NK-92 treated with Interleukin-12 subunit alpha and Interleukin-12 subunit beta, amount 100 ng/mL, for 24 hours (cell line): Measurements from ENCODE around the gene LSM5.

Experiments
- DNase-seq: peaks from one replicate; lab custom pipeline; 2025; lab: John Stamatoyannopoulos, UW

LSM5 gene

GRCh38 chr7:32490127-32490796, at the start of gene LSM5:
TSS of gene LSM5 (minus strand) at chr7:32490380. CDS start at chr7:32490365, 15 bp downstream.
- DNase-seq = peak; percentile 74

DNA sequence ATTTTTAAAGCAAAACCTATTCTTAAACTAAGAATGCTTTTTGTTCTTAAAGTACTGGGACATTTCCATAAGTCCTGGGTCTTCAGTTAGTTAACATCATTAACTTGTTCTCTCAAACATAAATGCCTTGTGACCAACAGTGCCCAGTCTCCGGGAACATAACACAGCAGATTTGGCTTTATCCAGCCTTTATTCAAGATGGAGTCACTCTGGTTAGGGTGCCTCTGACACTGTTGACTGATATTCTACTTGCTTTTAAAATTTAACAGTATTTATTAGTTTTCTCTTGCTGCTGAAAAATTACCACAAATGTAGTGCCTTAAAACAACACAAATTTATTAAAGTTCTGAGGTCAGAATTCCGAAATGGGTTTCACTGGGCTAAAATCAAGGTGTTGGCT, 49.2 kb upstream of the LSM5 start:
- no peak for DNase-seq

- no peak for DNase-seq
Observed at GRCh38 chr7:32537760-32538159, 47.6 kb upstream of the LSM5 start.

DNA sequence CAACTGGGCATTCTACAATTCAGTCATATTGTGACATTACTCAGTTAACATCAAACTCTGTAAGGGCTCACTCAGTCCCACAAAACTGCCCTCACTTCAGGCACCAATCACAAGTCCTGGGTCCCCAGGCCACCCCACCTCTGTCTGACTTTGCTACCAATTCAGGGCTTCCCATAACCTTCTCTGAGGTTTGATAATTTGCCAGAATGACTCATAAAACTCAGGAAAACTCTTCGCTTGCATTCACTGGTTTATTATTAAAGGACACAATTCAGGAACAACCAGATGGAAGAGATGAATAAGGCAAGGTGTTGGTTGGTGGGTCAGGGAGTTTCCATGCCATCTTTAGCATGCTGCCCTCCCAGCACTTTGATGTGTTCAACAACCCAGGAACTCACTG, 46.4 kb upstream of the LSM5 start:
- DNase-seq = no peak

DNA sequence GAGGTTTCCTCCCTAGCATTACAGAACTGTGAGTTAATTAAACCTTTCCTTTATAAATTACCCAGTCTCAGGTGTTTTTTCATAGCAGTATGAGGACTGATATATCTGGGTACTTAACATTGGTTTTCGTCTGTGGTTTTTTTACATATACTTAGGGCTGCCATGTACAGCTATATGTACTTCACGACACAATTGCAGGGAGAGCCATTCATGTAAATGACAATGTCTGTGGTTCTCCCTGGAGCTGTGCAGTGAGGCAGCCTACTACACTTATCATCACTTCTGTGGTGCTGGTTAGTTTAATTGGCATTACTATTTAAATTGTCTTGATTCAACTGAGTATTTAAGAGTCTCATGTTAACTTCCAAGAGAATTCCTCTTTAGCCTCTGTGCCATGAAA, 45.8 kb upstream of the LSM5 start:
- no peak for DNase-seq

- DNase-seq = no peak
Observed at GRCh38 chr7:32535162-32535702, 45.1 kb upstream of the LSM5 start.

DNA sequence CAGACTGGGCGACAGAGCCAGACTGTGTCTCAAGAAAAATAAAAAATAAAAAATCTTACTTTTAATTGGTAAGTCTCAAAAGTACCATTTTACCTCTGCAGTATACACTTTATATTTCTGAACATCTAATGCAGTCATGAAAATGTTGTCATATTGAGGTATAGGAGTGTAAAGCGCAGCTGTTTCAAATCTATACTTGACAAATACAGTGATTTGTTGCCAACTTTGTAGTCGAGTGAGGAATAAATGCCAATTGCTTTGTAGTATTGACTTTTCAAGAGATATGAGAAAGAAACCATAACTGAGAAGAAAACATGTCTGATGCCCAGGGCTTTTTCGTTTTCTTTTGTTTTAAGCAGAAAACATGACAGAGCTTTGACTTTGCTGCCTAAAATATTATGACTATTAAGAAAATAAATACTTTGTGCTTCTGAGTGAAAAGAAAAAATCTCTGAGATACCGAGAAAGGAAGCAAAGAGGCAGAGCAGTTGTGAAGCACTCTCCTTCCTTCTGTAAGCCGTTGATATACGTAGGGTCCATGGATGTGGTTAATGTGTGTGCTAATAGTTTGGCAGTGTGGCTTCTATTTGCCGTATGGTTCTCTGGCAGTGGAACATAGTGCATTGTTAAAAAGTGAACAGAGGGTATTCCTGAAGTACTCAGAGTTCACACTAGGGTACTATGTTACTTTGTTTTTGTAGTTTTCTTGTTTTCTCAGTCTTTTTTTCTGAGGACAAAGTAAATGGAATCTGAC, 43.3 kb upstream of the LSM5 start:
- no peak for DNase-seq

GRCh38 chr7:32532716-32533115, 42.5 kb upstream of the LSM5 start:
- DNase-seq = no peak

DNA sequence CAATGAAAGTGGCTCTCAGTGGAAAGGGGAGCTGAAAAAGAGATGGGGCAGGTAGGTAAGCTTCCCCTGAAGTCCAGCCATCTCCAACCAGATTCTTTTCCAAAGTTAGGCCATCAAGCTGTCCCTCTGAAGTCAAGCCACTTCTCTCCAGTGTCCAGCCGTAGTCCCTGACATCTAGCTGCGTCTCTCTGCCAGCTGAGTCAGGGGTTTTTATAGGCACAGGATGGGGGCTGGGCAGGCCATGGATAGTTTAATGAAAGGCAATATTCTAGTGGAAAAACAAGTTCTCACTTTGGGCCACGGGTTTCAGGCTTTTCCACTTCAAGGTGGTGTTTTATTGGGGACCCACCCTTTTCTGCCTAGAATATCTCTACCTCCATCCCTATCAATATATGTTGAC, 41.9 kb upstream of the LSM5 start:
- no peak for DNase-seq

DNA sequence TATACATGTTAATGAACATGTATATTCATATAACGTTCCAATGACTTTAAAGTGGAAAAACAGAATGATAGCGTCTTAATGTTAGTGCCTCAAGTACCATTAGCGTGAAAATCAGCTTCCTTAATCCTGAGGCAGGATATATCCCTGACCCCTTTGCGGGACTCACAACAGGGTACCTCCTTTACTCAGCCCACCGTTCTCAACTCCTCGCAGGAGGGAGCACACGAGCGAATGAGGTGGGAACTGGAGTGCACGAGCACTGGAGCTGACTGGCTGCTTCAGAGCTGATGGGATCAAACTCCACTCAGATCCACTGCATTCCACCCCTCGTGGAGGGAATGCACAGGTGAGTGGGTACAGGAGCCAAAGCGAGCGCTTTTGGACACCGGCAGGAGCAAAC, 41.2 kb upstream of the LSM5 start:
- DNase-seq = no peak

DNA sequence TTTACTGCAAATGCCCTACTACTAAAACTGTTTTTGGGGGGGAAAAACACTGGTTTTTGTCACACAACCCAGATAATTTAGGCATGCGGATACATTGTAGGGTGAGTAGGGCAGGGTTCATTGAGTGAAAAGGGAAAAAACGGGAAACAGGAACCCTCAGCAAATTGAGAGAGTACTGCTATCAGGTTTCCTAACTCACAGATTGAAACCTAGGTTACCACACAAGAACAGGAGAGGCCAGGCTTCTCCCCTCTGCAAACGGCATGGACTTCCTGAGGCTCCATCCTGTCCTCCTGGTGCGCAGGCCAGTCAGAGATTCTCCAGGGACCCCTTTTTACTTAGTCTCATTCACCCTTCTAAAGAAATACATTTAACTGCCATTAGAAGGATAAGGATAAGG, 35.7 kb upstream of the LSM5 start:
- DNase-seq = no peak

- DNase-seq = no peak
Observed at GRCh38 chr7:32524631-32525030, 34.5 kb upstream of the LSM5 start.

GRCh38 chr7:32522746-32523530, 32.8 kb upstream of the LSM5 start:
- no peak for DNase-seq

GRCh38 chr7:32519763-32520162, 29.6 kb upstream of the LSM5 start:
- no peak for DNase-seq

- no peak for DNase-seq
Observed at GRCh38 chr7:32518534-32519140, 28.5 kb upstream of the LSM5 start.

- DNase-seq = no peak
Observed at GRCh38 chr7:32516551-32517100, 26.4 kb upstream of the LSM5 start.

- DNase-seq = no peak
Observed at GRCh38 chr7:32515890-32516550, 25.8 kb upstream of the LSM5 start.

DNA sequence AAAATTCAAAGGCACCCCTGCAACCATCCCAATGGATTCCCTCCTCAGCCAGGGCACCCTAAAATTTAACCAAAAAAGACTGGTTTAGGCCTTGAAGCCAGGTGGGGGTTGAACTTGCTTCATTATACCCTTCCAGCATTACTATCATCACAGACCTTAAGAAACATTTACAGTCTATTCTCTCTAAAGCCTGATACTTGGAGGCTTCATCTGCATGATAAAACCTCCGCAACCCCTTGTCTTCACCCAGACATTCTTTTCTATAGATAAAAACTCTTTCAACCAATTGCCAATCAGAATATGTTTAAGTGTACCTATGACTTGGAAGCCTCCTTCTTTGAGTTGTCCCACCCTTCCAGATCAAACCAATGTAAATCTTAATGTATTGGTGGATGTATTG, 23.0 kb upstream of the LSM5 start:
- no peak for DNase-seq

GRCh38 chr7:32511791-32512190, 21.6 kb upstream of the LSM5 start:
- DNase-seq = no peak

DNA sequence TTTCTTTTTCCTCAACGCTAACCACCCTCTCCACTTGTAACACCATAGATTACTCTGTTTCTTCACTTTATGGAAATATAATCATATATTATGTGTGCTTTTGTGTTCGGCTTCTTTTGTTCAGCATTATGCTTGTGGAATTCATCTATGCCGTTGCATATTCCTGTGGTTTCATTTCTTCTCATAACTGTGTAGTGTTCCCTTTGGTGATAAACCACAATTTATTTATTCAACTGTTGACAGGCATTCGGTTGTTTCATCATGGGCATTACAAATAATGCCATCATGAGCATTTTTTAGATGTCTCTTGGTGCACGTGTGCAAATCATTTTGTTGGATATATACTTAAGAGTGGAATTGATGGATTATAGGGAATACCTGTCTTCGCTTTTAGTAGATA, 17.2 kb upstream of the LSM5 start:
- DNase-seq = no peak

DNA sequence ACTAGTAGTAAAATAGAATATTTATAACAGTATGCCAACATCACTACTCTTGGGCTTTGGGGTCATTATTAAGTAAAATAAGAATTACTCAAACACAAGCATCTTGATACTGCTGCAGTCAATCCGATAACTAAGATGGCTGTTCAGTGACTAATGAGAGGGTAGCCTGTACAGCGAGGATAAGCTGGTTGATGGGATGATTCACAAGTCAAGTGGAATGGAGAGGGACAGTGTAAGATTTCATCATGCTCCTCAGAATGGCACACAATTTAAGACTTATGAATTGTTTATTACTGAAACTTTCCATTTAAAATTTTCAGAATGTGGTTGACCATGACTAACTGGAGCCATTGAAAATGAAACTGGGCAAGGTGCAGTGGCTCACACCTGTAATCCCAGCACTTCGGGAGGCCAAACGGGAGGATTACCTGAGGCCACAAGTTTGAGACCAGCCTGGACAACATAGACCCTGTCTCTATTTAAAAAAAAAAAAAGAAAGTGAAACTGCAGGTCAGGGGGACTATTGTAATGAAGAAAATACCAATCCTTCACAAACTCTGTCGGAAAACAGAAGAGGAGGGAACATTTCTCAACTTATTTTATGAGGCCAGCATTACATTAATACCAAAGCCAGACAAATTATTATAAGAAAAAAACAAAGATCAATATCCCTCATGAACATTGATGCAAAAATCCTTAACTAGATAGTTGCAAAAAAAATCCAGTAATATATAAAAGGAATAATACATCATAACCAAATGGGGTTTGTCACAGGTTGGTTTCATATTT, 16.3 kb upstream of the LSM5 start:
- DNase-seq = peak; percentile 8
